HG03095 (cell line): ENCODE data around the gene IDS.
"Not testable (repeated sequence)": the region's sequence is repeated elsewhere in the genome, so short reads cannot be mapped to it uniquely, and the experiment has no call there.

Experiments used
- ATAC-seq: cut with Tn5 transposase; IDR thresholded peaks from one replicate; pipeline ENCODE4 v1.9.1; 2021; ENCODE audit warnings: moderate library complexity; ENCODE audit not compliant: unreplicated experiment

Gene IDS, protein sequence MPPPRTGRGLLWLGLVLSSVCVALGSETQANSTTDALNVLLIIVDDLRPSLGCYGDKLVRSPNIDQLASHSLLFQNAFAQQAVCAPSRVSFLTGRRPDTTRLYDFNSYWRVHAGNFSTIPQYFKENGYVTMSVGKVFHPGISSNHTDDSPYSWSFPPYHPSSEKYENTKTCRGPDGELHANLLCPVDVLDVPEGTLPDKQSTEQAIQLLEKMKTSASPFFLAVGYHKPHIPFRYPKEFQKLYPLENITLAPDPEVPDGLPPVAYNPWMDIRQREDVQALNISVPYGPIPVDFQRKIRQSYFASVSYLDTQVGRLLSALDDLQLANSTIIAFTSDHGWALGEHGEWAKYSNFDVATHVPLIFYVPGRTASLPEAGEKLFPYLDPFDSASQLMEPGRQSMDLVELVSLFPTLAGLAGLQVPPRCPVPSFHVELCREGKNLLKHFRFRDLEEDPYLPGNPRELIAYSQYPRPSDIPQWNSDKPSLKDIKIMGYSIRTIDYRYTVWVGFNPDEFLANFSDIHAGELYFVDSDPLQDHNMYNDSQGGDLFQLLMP

DNA sequence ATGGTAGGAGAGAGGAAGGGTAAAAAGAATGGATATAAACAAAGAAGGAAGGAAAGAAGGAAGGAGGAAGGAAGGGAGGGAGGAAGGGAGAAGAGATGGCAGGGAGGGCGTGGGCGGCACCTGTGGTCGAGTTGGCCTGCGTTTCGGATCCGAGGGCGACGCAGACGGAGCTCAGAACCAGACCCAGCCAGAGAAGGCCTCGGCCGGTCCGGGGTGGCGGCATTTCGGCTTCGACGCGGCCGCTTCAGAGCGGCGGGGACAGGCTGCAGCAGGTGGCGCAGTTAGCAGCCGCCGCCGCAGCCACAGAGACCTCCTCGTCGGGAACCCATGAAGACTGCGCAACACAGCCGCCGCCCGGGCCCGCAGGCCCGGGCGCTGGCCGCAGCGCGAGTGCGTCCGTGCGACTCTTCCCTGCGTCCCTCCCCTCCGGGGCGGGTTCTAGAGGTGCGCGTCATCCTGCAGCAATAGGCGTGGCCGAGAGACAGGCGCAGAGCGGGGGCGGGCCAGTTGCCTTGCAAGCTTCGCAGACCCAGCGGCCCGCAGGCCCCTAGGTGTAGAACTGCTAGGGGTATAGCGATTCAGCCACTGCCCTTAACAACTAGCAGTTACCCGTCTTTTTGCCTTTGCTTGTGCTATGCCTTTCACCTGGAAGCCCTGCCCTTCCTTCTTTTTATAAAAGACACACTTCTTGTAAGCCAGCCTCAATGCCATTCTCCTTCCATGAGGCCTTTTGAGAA is at the start of gene IDS:
Gene IDS, minus strand, starts transcription at position 392 of the 737 bp plus-strand sequence. Its CDS starts 169 bp downstream, at position 223.
- ATAC-seq = peak; percentile 76

DNA sequence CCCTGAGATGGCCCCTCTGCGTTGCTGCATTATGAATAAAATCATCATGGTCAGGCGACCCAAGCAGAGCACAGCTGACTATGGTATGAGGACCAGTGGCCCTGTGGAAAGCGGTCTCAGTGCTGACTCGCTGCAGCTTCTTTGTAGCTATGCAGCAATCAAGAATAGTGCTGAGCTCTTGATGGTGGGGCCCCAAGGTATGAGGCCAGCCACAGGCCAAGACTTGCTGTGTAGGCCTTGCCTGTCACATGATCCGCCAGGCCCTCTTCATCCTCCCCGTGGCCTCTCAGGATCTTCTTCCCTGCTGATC is 46.8 kb upstream of the IDS start:
- ATAC-seq = not testable (repeated sequence)

DNA sequence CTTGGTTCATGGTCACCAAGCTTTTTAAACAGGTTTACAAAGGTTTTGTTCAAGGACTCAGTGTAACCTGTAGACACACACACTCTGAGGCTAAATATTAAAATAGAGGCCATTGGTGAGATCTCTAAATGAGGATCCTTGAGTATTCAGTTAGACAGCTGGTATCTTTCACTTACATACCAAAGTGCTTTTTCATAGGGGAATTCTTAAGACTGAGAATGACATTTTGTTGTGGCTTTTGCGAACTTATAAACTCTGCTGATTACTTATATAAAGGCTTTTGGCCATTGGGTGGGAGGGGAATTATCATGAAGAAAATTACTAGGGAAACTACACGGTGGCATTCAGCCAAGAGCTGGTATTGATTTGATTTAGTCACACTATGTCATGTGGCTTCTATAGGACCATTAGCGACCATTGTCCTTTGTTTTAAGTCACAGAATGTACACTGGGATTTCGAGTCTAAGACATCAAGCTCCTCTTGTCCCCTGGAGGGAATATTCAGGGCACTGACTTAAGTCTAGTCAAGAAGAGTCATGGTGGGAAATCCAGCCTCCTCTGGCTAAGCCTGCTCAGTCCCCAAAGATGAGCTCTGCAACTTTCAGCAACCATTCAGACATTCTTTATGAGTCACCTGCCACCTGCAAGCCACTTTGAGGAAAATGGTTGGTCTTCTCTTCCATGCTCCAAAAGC is 46.3 kb upstream of the IDS start:
- not testable (repeated sequence) for ATAC-seq

DNA sequence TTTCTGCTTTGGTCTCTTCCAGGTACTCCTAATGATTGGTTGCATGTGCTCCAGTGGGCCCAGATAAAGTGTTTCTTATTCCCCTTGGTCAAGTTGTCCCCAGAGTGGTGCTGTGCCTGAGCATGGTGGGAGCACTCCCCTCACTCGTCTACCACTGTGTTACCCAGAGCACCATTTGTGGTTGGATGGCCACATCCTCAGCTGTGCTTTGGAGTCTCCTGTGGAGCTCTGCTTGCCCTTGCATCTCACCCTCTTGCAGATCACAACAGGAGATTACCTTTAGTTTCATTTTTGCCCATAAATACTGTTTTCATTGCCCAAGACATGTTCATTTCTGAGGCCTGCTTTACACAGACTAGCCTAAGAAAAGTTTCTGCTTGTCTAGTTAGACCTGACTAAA is 45.3 kb upstream of the IDS start:
- not testable (repeated sequence) for ATAC-seq

DNA sequence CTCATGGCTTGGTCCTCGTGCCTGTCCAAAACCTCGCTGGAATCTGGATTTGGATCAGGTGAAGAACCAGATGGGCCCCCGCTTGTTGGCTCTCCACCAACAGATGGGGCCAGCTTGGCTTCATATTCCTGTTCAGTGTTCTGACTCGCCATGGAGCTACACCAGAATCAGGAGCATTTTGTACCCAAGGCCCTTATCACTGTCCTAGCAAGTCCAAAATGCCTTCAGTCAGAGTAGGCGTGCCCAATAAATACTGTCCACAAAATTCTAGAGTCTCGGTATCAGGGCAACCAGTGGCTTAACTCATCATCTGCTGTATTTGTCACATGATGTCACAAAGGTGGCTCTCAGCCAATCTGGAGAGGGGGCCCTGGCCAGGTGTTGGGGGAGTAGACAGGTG is 44.6 kb upstream of the IDS start, which contains the start of gene HSFX3:
Gene HSFX3, minus strand, starts transcription at position 224 of the 400 bp plus-strand sequence. Its CDS starts 72 bp downstream, at position 152.
- not testable (repeated sequence) for ATAC-seq

DNA sequence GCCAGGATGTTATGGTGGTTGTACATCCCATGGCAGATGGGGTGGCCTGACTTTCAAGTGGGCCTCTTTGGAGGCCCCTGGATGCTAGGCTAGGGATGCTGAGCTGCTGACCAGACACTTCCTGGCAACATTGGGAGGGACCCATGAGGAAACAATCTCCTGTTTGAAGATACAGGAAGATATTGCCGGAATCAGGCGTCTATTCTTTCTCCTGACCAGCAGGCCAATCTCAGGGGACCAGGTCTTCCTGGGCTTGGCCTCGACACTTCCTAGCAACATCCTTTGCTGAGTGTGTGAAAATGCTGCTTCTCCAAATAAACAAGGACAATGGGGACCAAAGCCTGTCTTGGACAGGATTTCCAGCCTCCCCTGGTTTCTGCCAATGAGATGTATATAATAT is 42.7 kb upstream of the IDS start:
- ATAC-seq = not testable (repeated sequence)

DNA sequence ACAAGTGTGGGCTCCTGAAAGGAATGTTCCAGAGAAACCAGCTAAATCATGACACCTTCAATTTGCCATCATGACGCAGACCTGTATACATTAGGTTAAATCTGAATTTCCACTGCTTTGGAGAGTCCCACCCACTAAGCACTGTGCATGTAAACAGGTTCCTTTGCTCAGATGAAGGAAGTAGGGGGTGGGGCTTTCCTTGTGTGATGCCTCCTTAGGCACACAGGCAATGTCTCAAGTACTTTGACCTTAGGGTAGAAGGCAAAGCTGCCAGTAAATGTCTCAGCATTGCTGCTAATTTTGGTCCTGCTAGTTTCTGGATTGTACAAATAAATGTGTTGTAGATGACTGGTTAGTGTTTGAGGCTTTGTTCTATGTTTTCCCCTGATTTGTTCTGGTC is 41.9 kb upstream of the IDS start:
- ATAC-seq = not testable (repeated sequence)

DNA sequence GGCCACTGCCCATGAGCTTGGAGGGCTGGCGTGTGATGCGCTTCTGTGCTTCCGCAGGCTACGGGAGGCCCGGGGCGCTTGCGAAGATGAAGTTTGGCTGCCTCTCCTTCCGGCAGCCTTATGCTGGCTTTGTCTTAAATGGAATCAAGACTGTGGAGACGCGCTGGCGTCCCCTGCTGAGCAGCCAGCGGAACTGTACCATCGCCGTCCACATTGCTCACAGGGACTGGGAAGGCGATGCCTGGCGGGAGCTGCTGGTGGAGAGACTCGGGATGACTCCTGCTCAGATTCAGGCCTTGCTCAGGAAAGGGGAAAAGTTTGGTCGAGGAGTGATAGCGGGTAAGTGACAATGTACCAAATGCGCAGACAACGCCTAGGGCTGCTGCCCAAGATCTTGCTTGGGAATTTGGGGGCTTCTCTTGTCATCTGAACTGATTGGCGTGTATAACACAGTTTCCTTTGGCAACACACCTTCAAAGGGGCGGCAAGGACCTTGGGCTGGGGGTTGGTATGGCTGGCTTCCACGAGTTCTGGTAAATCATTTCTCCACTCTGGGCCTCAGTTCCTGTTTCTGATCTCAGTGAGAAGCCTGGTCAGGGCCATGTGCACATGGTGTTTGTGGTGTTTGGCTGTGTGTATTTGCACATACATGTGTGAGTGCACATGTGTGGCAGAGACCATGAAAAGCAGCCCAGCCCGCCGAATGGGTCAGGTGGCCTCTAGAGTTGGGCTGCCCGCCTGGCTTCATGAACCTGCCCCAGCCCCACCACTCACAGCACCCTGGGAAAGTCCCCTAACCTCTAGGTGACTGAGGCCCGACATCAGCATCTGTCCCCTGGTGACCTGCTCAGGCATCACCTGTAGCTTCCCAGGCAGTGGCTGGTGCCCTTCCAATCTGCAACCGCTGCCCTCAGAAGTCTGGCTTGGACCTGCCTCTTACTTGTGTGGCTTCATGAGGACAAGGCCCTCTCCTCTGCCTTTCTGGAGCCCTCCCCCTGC is 40.7 kb upstream of the IDS start:
- ATAC-seq = peak; percentile 36

DNA sequence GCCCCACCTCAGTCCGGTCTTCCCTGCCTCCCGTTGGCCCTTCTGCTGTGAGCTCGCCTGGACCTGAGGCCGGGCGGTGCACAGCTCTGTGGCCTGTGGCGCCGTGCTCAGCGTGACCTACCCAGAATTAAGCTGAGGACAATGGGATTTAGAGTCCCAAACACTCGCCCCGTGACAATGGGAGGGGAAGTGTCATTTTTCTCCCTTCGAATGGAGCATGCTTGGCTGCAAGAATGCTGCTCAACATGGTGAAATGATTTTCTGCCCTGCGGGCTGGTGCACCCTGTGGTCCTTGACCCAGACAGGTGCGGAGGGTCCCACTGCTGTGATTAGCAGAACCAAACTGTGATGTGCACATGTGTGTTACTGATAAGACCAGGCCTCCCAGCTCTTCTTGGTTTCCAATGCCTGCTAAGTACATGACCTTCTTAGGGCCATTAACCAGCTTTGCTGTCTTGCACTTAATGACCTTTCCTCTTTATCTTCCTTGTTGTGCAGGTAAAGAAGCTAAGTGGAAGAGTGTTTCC is 36.5 kb upstream of the IDS start:
- no peak for ATAC-seq

DNA sequence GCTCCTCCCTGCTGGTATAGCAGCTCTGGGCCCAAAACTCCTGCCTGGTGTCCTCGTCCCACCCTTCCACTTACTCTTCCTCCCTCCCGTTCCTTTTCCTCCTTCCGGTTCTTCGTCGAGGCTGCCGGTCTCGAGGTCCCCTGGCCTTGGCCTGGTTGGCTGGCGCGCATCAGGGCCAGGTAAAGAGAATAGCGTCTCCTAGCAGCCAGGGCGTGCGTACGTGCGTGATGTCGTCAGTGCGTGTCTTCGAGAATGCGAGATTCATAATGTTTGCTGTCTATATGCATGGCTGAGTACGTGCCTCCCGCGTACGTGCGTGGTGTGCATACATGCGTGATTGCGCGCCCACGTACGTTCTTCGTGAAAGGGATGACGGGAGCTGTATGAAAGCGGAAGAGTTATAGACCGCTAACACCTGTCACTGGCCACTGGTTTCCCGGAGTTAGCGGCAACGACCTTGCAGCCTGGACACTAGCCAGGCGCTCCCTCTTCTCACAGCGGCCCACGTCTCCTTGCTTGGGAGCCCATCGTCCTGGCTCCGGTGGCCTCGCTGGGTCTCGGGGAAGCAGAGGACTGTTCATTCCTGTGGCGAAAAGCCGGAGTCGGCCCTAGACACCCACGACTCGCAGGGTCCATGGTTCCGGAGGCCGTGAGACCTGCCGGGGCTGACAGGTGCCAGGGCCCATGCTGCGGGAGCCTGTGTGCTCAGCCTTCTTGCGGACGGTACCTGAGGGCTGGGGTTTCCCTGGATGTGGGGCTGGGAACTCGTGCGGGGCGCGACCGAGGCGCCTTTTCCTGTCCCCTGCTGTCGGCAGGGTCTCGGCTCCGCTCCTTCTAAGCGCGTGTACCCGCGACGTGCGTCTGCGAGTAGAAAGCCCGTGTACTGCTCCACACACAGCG is 35.8 kb upstream of the IDS start, which contains the start of gene EOLA1:
Gene EOLA1, plus strand, starts transcription at position 392 of the 900 bp plus-strand sequence. CDS start 4,619 bp downstream, outside the sequence.
- peak; percentile 73 for ATAC-seq

DNA sequence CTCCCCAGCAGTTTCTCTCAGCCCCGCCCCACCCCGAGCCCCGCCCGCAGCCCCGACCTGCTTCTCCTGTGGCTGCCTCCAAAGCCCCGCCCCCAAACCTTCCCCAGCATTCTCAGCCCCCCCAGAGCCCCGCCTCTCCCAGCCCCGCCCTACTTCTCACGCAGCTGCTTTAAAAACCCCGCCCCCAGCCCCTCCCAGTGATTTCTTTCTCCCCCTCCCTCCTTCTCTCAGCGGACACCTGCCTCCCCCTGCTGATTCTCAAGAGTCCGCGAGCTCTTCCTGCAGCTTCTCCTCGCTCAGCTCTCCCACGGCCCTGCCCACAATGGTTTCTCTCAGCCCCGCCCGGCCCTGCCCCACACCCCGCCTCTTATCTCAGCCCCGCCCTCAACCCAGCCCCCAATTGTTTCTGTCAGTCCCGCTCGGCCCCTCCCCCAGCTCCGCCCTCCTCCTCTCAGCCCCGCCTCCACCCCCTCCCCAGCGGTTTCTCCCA is 35.1 kb upstream of the IDS start:
- ATAC-seq = no peak

DNA sequence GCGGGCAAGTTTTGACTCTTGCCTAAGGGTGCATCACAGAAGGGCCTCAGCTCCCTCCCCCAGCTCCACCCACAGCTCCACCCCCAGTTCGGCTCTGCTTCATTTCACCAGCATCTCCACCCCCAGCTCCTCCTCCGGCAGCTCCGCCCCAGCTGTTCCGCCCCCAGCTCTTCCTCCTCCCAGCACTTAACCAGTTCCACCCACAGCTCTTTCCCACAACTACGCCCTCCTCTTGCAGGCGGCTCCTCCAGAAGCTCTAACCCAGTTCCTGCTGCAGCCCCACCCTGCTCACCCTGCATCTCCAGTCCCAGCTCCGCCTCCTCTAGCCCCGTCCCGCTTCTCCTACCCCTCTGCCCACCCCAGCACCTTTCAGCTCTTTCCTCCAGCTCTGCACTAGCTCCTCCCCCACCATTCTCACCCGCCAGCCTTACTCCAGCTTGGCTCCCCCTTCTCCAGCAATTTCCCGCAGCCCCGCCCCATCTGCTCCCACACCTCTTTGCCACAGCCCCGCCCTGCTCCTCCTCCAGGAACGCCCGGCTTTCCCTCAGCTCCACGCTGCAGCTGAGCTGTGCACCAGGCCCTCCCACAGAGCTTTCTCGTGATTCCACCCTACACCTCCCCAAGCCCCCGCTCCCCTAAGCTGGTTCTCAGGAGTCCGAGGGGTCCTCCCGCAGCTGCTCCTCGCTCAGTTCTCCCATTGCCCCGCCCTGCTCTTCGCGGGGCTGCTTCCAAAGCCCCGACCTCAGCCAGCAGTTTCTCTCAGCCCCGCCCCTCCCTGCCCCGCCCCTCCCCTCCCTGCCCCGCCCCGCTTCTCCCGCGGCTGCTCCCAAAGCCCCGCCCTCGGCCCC is 34.4 kb upstream of the IDS start:
- ATAC-seq = peak; percentile 41

DNA sequence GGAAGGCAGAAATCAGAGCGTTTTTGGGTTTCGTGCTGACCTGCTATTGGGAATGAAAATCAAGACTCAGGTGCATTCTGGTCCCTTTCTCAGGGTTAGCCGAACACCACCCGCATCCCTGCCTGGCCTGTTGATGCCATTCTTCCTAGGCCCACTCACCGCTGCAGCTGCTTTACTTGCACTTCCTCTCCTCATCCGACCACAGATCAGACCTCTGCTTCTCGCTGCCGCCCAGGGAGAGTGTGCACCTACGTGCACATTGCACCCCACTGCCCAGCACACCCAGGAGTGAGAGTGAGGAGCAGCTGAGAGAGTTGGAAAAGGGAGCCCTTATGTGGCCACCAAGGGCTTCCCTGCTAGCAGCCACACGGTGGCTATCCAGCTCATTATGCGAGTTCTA is 32.4 kb upstream of the IDS start:
- not testable (repeated sequence) for ATAC-seq

DNA sequence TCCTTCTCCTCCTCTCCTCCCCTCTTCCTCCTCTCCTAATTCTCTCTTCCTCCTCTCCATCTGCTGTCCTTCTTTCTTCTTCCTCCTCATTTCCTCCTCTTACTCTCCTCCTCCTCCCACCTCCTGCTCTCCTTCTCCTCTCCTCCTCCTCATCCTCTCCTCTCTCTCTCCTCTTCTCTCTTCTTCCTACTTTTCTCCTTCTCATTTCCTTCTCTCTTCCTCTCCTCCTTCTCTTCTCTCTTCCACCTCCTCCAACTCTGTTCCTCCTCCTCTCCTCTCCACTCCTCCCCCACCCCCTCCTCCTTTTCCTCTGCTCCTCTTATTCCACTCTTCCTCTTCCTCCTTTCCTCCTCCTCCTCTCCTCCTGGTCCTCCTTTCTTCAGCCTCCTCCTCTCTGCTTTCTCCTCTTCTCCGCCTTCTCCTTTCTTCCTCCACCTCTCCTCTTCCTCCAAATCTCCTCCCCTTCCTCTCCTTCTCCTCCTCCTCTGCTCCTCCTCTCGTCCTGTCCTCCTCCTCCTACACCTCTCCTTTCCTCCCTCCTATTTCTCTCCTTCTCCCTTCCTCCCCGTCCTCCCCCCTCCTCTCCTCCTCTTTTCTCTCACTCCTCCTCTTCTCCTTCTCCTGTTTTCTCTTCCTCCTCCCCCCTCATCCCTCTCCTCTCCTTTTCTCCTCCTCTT is 30.0 kb upstream of the IDS start:
- ATAC-seq = not testable (repeated sequence)

DNA sequence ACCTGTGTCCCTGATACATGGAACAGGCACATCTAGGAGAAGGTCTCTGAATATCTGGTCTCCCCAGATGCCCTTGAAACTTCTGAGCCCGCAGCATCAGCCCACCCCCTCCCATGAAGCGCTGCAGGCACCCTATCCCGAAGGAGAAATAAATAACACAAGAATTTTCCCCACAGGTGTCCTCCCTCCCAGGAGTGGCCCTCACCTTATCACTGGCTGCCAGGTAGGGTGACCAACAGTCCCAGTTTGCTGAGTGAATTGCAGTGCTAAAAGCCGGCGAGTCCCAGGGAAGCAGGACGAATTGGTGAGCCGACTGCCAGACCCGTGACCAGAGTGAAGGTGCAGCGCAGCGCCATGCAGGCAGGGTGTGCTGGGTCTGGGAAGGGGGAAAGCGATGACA is 28.9 kb upstream of the IDS start:
- ATAC-seq = not testable (repeated sequence)

DNA sequence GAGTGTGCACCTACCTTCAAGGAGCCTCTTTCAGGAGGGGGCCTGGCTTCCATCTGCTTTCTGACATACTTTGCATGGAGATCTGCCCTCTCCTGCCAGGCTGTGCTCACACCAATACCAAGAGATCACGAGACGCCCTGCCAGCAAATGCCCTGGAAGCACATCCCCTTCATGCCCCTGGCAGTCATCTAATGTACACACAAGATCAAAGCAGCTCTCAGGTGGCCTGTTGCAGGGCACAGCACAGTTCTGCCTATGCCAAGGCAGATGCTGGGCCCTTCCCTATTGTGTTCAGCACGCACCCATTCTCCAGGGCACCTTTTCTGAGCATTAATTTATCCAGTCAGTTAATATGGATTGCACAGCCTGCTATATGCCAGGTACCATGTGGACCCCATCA is 27.8 kb upstream of the IDS start:
- not testable (repeated sequence) for ATAC-seq

DNA sequence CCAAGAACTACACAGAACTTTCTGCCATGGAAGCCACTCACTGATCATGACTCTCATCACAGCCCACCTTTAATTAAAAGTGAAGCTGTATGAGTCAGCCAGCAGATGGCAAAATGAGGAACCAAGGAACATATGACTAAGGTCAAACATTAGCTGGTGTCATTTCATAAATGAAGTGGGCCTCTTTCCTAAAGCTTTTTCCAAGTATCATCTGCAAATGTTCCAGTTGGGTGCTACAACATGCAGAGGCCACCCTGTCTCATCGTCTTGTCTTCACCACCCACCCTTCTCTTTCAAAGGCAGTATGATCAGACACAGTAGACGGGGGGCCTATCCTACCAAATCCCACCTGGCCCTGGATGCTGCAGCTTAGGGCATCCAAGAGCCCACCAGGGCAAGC is 26.5 kb upstream of the IDS start:
- peak; percentile 64 for ATAC-seq
